Loucy (cell line): Measurements from ENCODE around the gene TNPO1.

Source experiments
- CTCF ChIP-seq: fragments of 200-600 bp; sonication (generic); conservative IDR thresholded peaks from 2 replicates; pipeline ENCODE4 v1.5.1; 2014; ENCODE audit warnings: mild to moderate bottlenecking, antibody characterized with exemption, low read length
- EZH2phosphoT487 ChIP-seq: fragments of 200-600 bp; IDR thresholded peaks from 2 replicates; pipeline ENCODE4 v1.6.1; 2018; ENCODE audit warnings: antibody characterized with exemption, mild to moderate bottlenecking, moderate library complexity, borderline replicate concordance

DNA sequence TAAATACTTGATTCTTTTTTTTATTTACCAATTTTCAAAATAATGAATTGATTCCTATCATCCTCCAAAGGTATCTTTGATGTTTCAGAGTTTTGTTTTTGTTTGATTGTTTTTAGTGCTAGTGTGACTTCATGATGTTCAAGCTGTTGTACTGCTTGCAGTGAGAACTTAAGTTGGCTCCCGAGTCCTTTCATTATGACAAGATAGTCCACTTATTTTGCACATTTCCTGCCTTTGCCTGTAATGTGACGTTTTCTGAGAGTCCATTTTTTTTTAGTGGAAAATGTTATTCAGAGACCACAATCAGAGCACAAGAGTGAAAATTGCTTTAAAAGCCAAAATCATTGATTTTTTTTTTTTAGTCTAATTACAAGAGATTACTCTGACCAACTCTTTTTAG lies 79.3 kb downstream of the TNPO1 start:
- TF ChIP-seq CTCF (no peak), EZH2phosphoT487 (no peak)
